Spleen (tissue), 11 donors: Measurements from ENCODE around the gene TPCN2. TPM values are rescaled to one million over a fixed set of nuclear protein-coding genes. Genes with fewer than 3 reads are reported as not detected.

Experiments used
- DNase-seq: peaks from one replicate; pipeline ENCODE4 v3.0.0-alpha.2; 2020
- H3K27ac ChIP-seq, 8 donors: fragments of 200-600 bp; sonication (generic) in 7 of 8; 1 replicate in 4 of 8; 2 replicates in 4 of 8; pipeline versions ENCODE4 v1.5.0 to v1.8.0; 2016 to 2021; ENCODE audit warnings: inconsistent platforms in 4 of 8, mild to moderate bottlenecking in 4 of 8, moderate library complexity in 1 of 8
- H3K27me3 ChIP-seq, 7 donors: fragments of 200-600 bp; sonication (generic) in 6 of 7; replicated peaks in 1 of 7; 1 replicate in 4 of 7; 2 replicates in 3 of 7; pipeline versions ENCODE4 v1.5.0 to v1.8.0; 2016 to 2021; ENCODE audit warnings: inconsistent platforms in 3 of 7, mild to moderate bottlenecking in 1 of 7
- H3K36me3 ChIP-seq, 6 donors: fragments of 200-600 bp; sonication (generic) in 5 of 6; 1 replicate in 4 of 6; 2 replicates in 2 of 6; pipeline versions ENCODE4 v1.5.0 to v1.8.0; 2016 to 2021; ENCODE audit warnings: inconsistent platforms in 2 of 6
- H3K4me1 ChIP-seq, 6 donors: fragments of 200-600 bp; sonication (generic) in 5 of 6; 1 replicate in 3 of 6; 2 replicates in 3 of 6; pipeline versions ENCODE4 v1.5.0 to v1.8.0; 2016 to 2021; ENCODE audit warnings: inconsistent platforms in 3 of 6
- H3K4me3 ChIP-seq, 8 donors: fragments of 200-600 bp; sonication (generic) in 7 of 8; 1 replicate in 4 of 8; 2 replicates in 4 of 8; pipeline versions ENCODE4 v1.5.0 to v1.8.0; 2016 to 2021; ENCODE audit warnings: inconsistent platforms in 4 of 8, mild to moderate bottlenecking in 4 of 8, moderate library complexity in 2 of 8
- H3K9me3 ChIP-seq, 8 donors: fragments of 200-600 bp; sonication (generic) in 7 of 8; 1 replicate in 4 of 8; 2 replicates in 4 of 8; pipeline versions ENCODE4 v1.5.0 to v1.8.0; 2016 to 2021; ENCODE audit warnings: inconsistent platforms in 4 of 8
- CTCF ChIP-seq, 11 experiments: fragments of 200-600 bp in 7 of 11; fragments of 450-650 bp in 4 of 11; sonication (generic) in 4 of 11; IDR thresholded peaks in 8 of 11; conservative IDR thresholded peaks in 3 of 11; 1 replicate in 7 of 11; 2 replicates in 4 of 11; pipeline versions ENCODE4 v1.4.0 to v1.8.0; 2016 to 2021; ENCODE audit warnings: antibody characterized with exemption in 11 of 11, inconsistent platforms in 4 of 11, mild to moderate bottlenecking in 1 of 11
- POLR2A ChIP-seq, 3 donors: fragments of 450-650 bp; IDR thresholded peaks; one replicate each; pipeline ENCODE4 v1.5.1; 2017; ENCODE audit warnings: antibody characterized with exemption in 3 of 3, mild to moderate bottlenecking in 1 of 3
- POLR2AphosphoS5 ChIP-seq, 3 donors: sonication (generic); formaldehyde crosslinking; IDR thresholded peaks; one replicate each; pipeline ENCODE4 v1.5.1; 2017; ENCODE audit warnings: antibody characterized with exemption in 3 of 3
- WGBS, 5 donors: extraction: QIAGEN DNeasy Blood & Tissue Kit in 3 of 5; methylation state at CpG; one replicate each; pipeline versions ENCODE4 v1.1.5 to v1.1.7; 2013 to 2018; 5-methylcytosine and 5-hydroxymethylcytosine counted together
- intact Hi-C: fragments of 100-400 bp; cut with DNase I; formaldehyde crosslinking; loops from one replicate; pipeline ENCODE4 v1.15.0; 2023; ENCODE audit warnings: low total_unique reads
- polyA plus RNA-seq, 3 donors: library from polyadenylated mRNA; stranded (reverse); fragments of 200-250 nt; gene quantifications; one replicate each; pipeline ENCODE4 v1.2.1, GENCODE V29; 2013
- total RNA-seq, 7 donors: library from RNA; depleted of rRNA in 3 of 7; stranded (reverse); fragments of >200 nt in 3 of 7; fragmentation: NEBNext Ultra II Directional in 4 of 7; extraction: Animal tissue kit (Norgen Biotek cat#: 25700) in 4 of 7; gene quantifications; one replicate each; pipeline versions ENCODE4 v1.1.0 to v1.2.1, GENCODE V29; 2016 to 2021
- donor health status: healthy with polysubstance abuse.
- donor health status: DM: no; HTN: no; CAD: no; lungs with moderate emphysema.
- donor health status: DM: no; HTN: no; CAD: no.
- donor health status: Bipolar disorder and iron deficiency.
- donor health status: healthy.
- donor health status: DM: no; HTN: no; CAD: no.
- donor health status: DM: yes; HTN: yes; CAD: no.

The TPCN2 gene
- total and polyA plus RNA-seq, 10 donors: 3.6 to 30.4 (median 24.1) TPM

DNA sequence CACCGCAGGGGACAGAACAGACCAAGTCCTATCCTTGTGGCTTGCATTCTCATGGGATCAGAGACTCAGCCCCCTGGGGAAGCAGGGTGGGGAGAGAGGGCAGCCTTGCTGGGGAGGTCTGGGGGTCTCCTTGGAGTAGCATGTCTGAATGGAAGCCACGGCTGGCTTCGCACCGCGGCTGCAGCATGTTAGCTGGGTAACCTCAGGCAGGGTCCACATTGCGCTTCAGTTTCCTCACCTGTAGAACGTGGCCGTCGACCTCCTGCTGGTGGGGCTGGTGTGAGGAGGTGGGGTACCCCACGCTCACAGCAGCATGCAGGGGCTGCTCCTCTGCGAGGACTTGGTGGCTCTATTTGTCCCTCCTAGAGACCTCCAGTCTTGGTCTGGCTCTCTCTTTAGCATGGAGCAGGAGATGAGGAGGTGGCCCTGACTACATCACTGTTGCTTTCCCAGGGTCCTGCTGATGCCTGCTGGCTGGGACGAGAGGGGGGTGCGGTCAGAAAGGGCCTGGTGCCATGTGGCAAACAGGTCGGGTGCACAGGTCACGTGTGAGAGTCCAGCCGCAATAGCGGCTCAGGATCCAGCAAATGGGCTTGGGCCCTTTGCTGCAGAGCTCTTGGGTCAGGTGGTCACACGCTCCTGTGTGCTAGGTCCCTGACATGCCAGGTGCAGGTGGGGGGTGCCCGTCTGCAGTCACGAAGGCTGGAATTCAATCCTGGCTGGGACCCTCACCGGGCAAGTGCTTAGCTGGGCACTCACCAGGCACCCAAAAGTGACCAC lies 71.6 kb downstream of the TPCN2 start:
- Histone ChIP-seq H3K27ac (no peak overlapping the region), H3K4me3 (no peak overlapping the region), H3K27me3 (peaks cover 0 to 6% (median 0%) of the 10 kb centered on the region in 7 donors), H3K36me3 (no peaks in the 10 kb centered on the region), H3K9me3 (peaks cover 0 to 9% (median 4%) of the 10 kb centered on the region in 8 donors), H3K4me1 (peaks cover 9 to 27% (median 21%) of the 10 kb centered on the region in 6 donors)
- peak; percentile 63 for DNase-seq
- TF ChIP-seq CTCF (IDR thresholded peaks at IDR 0.05 in 8 of 11, conservative IDR thresholded peaks at IDR 0.05 in 3 of 11) (no peak), POLR2A (IDR thresholded peaks at IDR 0.05) (no peak), POLR2AphosphoS5 (IDR thresholded peaks at IDR 0.05) (no peak)
- intact Hi-C loops: no loop called here
- WGBS, 5 donors: 87 to 96% (median 93%) methylated on average over 7 to 21 of the region's 21 CpGs

GRCh38 chr11:69121021-69121420 lies 72.3 kb downstream of the TPCN2 start:
- peak; percentile 60 for DNase-seq
- WGBS, 5 donors: 46 to 59% (median 55%) methylated on average over 9 of the region's 9 CpGs

GRCh38 chr11:69121621-69122325 lies 73.0 kb downstream of the TPCN2 start:
- Histone ChIP-seq H3K27ac (no peak overlapping the region), H3K9me3 (peaks cover 0 to 9% (median 4%) of the 10 kb centered on the region in 8 donors), H3K4me3 (no peak overlapping the region), H3K36me3 (no peaks in the 10 kb centered on the region), H3K27me3 (peaks cover 0 to 6% (median 0%) of the 10 kb centered on the region in 7 donors), H3K4me1 (peaks cover 9 to 27% (median 21%) of the 10 kb centered on the region in 6 donors)
- 78 to 94% (median 89%) methylated on average over 15 to 19 of the region's 19 CpGs for WGBS, 5 donors
- TF ChIP-seq POLR2A (IDR thresholded peaks at IDR 0.05): no peak
- no peak for TF ChIP-seq POLR2AphosphoS5 (IDR thresholded peaks at IDR 0.05)
- no peak for TF ChIP-seq CTCF (IDR thresholded peaks at IDR 0.05 in 8 of 11, conservative IDR thresholded peaks at IDR 0.05 in 3 of 11)
- peak; percentile 56 for DNase-seq
- intact Hi-C loops: no loop called here

More at GRCh38 chr11:69121021-69121420, 72.3 kb downstream of the TPCN2 start:
- TF ChIP-seq POLR2A (IDR thresholded peaks at IDR 0.05) (no peak), CTCF (IDR thresholded peaks at IDR 0.05 in 8 of 11, conservative IDR thresholded peaks at IDR 0.05 in 3 of 11) (no peak), POLR2AphosphoS5 (IDR thresholded peaks at IDR 0.05) (no peak)
- Histone ChIP-seq H3K4me1 (peaks cover 9 to 27% (median 21%) of the 10 kb centered on the region in 6 donors), H3K27me3 (peaks cover 0 to 6% (median 0%) of the 10 kb centered on the region in 7 donors), H3K9me3 (peaks cover 0 to 9% (median 4%) of the 10 kb centered on the region in 8 donors), H3K4me3 (no peak overlapping the region), H3K27ac (no peak overlapping the region), H3K36me3 (no peaks in the 10 kb centered on the region)
- intact Hi-C loops: no loop called here

GRCh38 chr11:69122326-69122629 lies 73.5 kb downstream of the TPCN2 start:
- Histone ChIP-seq H3K4me3 (no peak overlapping the region), H3K9me3 (peaks cover 0 to 9% (median 4%) of the 10 kb centered on the region in 8 donors), H3K4me1 (peaks cover 9 to 27% (median 21%) of the 10 kb centered on the region in 6 donors), H3K36me3 (no peaks in the 10 kb centered on the region), H3K27me3 (peaks cover 0 to 6% (median 0%) of the 10 kb centered on the region in 7 donors), H3K27ac (peak overlapping the region in 3 of 8 donors; percentile 30 to 48 (median 44))
- intact Hi-C loops: no loop called here
- 82 to 94% (median 91%) methylated on average over 3 to 9 of the region's 9 CpGs for WGBS, 5 donors
- DNase-seq: peak; percentile 44
- no peak for TF ChIP-seq POLR2AphosphoS5 (IDR thresholded peaks at IDR 0.05)
- TF ChIP-seq CTCF (IDR thresholded peaks at IDR 0.05 in 8 of 11, conservative IDR thresholded peaks at IDR 0.05 in 3 of 11): no peak
- TF ChIP-seq POLR2A (IDR thresholded peaks at IDR 0.05): no peak
